ENCODE results near the gene WDR27. TPM values are rescaled to one million over a fixed set of nuclear protein-coding genes. Genes with fewer than 3 reads are reported as not detected.

Gene WDR27
- total and polyA plus RNA-seq, 4 donors: 6.9 to 68.1 (median 31.4) TPM

- ATAC-seq (ENCODE audit: insufficient read depth, low FRiP score): no peak
- no peak overlapping the region for H3K4me3 ChIP-seq
Measured at GRCh38 chr6:169692516-169692915, 9.3 kb downstream of the WDR27 start.

GRCh38 chr6:169691260-169691659 lies 10.6 kb downstream of the WDR27 start:
- Histone ChIP-seq H3K27ac (ENCODE audit: low read depth in 1 of 2, low read length in 1 of 2) (no peak overlapping the region), H3K9me3 (ENCODE audit: control insufficient read depth in 4 of 4, insufficient read depth in 3 of 4, low read length in 3 of 4) (peaks cover 0 to 21% (median 4%) of the 10 kb centered on the region in 4 donors), H3K36me3 (ENCODE audit: control insufficient read depth in 4 of 4, insufficient read depth in 4 of 4, low read length in 4 of 4) (peaks cover 3 to 43% (median 21%) of the 10 kb centered on the region in 4 donors), H3K27me3 (ENCODE audit: control insufficient read depth in 3 of 3, insufficient read depth in 3 of 3, low read length in 2 of 3) (no peaks in the 10 kb centered on the region), H3K9ac (ENCODE audit: insufficient read depth in 1 of 2, low read length in 2 of 2) (no peak overlapping the region), H3K4me1 (ENCODE audit: control insufficient read depth in 5 of 5, insufficient read depth in 5 of 5, low read length in 5 of 5) (no peaks in the 10 kb centered on the region), H3K4me3 (no peak overlapping the region)
- WGBS, 2 donors: 95 to 98% methylated on average over 2 of the region's 2 CpGs
- DNase-seq (no peak), ATAC-seq (ENCODE audit: insufficient read depth, low FRiP score) (no peak)
- no peak for TF ChIP-seq CTCF (IDR thresholded peaks at IDR 0.05; ENCODE audit: control extremely low read depth, extremely low read depth)

More at GRCh38 chr6:169692516-169692915, 9.3 kb downstream of the WDR27 start:
- H3K36me3 ChIP-seq (ENCODE audit: control insufficient read depth in 4 of 4, insufficient read depth in 4 of 4, low read length in 4 of 4): peaks cover 3 to 36% (median 14%) of the 10 kb centered on the region in 4 donors
- no peak for TF ChIP-seq CTCF (IDR thresholded peaks at IDR 0.05; ENCODE audit: control extremely low read depth, extremely low read depth)
- peaks cover 0 to 17% (median 5%) of the 10 kb centered on the region in 4 donors for H3K9me3 ChIP-seq (ENCODE audit: control insufficient read depth in 4 of 4, insufficient read depth in 3 of 4, low read length in 3 of 4)
- 95 to 96% methylated on average over 3 of the region's 3 CpGs for WGBS, 2 donors
- H3K9ac ChIP-seq (ENCODE audit: insufficient read depth in 1 of 2, low read length in 2 of 2): no peak overlapping the region
- no peaks in the 10 kb centered on the region for H3K27me3 ChIP-seq (ENCODE audit: control insufficient read depth in 3 of 3, insufficient read depth in 3 of 3, low read length in 2 of 3)
- DNase-seq: no peak
- no peak overlapping the region for H3K27ac ChIP-seq (ENCODE audit: low read depth in 1 of 2, low read length in 1 of 2)
- H3K4me1 ChIP-seq (ENCODE audit: control insufficient read depth in 5 of 5, insufficient read depth in 5 of 5, low read length in 5 of 5): no peaks in the 10 kb centered on the region

GRCh38 chr6:169689287-169689686 lies 12.5 kb downstream of the WDR27 start:
- Histone ChIP-seq H3K4me1 (ENCODE audit: control insufficient read depth in 5 of 5, insufficient read depth in 5 of 5, low read length in 5 of 5) (no peaks in the 10 kb centered on the region), H3K9ac (ENCODE audit: insufficient read depth in 1 of 2, low read length in 2 of 2) (no peak overlapping the region), H3K36me3 (ENCODE audit: control insufficient read depth in 4 of 4, insufficient read depth in 4 of 4, low read length in 4 of 4) (peaks cover 4 to 53% (median 26%) of the 10 kb centered on the region in 4 donors), H3K27me3 (ENCODE audit: control insufficient read depth in 3 of 3, insufficient read depth in 3 of 3, low read length in 2 of 3) (no peaks in the 10 kb centered on the region), H3K4me3 (no peak overlapping the region), H3K27ac (ENCODE audit: low read depth in 1 of 2, low read length in 1 of 2) (no peak overlapping the region), H3K9me3 (ENCODE audit: control insufficient read depth in 4 of 4, insufficient read depth in 3 of 4, low read length in 3 of 4) (peaks cover 0 to 22% (median 7%) of the 10 kb centered on the region in 4 donors)
- WGBS, 2 donors: 95 to 96% methylated on average over 6 of the region's 6 CpGs
- TF ChIP-seq CTCF (IDR thresholded peaks at IDR 0.05; ENCODE audit: control extremely low read depth, extremely low read depth): no peak
- ATAC-seq (ENCODE audit: insufficient read depth, low FRiP score) (no peak), DNase-seq (no peak)

GRCh38 chr6:169685860-169686259 lies 16.0 kb downstream of the WDR27 start:
- Histone ChIP-seq H3K27ac (ENCODE audit: low read depth in 1 of 2, low read length in 1 of 2) (no peak overlapping the region), H3K9ac (ENCODE audit: insufficient read depth in 1 of 2, low read length in 2 of 2) (no peak overlapping the region), H3K27me3 (ENCODE audit: control insufficient read depth in 3 of 3, insufficient read depth in 3 of 3, low read length in 2 of 3) (no peaks in the 10 kb centered on the region), H3K9me3 (ENCODE audit: control insufficient read depth in 4 of 4, insufficient read depth in 3 of 4, low read length in 3 of 4) (peaks cover 3 to 18% (median 10%) of the 10 kb centered on the region in 4 donors), H3K4me1 (ENCODE audit: control insufficient read depth in 5 of 5, insufficient read depth in 5 of 5, low read length in 5 of 5) (no peaks in the 10 kb centered on the region), H3K36me3 (ENCODE audit: control insufficient read depth in 4 of 4, insufficient read depth in 4 of 4, low read length in 4 of 4) (peaks cover 10 to 50% (median 29%) of the 10 kb centered on the region in 4 donors), H3K4me3 (no peak overlapping the region)
- 94 to 98% methylated on average over 2 of the region's 2 CpGs for WGBS, 2 donors
- ATAC-seq (ENCODE audit: insufficient read depth, low FRiP score): no peak
- DNase-seq: no peak
- no peak for TF ChIP-seq CTCF (IDR thresholded peaks at IDR 0.05; ENCODE audit: control extremely low read depth, extremely low read depth)
